ENCODE results near the gene UBE2R2.

DNA sequence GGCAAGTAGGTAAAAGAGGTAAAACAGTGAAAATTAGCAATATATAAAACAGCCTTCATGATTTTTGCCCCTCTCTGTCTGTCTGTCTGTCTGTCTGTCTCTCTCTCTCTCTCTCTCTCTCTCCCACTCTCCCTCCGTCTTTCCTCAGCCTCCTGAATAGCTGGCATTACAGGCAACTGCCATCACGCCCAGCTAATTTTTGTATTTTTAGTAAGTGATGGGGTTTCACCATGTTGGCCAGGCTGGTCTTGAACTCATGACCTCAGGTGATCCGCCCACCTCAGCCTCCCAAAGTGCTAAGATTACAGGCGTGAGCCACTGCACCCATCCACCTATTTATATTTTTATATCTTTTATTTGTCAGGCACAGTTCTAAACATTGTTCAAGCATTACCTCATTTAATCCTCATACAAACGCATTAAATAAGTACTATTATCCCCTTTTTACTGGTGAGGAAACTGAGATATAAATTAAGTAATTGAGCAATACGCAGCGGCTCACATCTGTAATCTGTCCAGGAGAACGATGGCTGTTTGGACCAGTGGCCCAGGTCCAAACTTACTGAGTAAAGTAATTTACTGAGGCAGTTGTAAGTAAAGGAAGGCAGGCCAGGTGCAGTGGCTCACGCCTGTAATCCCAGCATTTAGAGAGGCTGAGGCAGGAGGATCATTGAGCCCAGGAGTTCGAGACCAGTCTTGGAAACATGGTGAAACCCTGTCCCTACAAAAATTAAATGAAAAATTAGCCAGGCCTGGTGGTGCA lies 60.9 kb downstream of the UBE2R2 start:
- TF ChIP-seq POLR2A (IDR thresholded peaks at IDR 0.05; ENCODE audit: low read depth, low read length) (no peak), POLR2AphosphoS5 (IDR thresholded peaks at IDR 0.05; ENCODE audit: low read depth, low read length) (no peak)
